Stimulated activated CD4-positive, alpha-beta T cell treated with anti-CD3 and anti-CD28 coated beads, Interleukin-4, amount 100 ng/mL, for 4 hours (primary cell): Measurements from ENCODE around the gene BLACAT1.
"Not testable (repeated sequence)": the region's sequence is repeated elsewhere in the genome, so short reads cannot be mapped to it uniquely, and the experiment has no call there.

ENCODE experiments used
- DNase-seq, 2 experiments: peaks; one replicate each; pipeline ENCODE4 v3.0.0-alpha.2; 2020

BLACAT1 gene

DNA sequence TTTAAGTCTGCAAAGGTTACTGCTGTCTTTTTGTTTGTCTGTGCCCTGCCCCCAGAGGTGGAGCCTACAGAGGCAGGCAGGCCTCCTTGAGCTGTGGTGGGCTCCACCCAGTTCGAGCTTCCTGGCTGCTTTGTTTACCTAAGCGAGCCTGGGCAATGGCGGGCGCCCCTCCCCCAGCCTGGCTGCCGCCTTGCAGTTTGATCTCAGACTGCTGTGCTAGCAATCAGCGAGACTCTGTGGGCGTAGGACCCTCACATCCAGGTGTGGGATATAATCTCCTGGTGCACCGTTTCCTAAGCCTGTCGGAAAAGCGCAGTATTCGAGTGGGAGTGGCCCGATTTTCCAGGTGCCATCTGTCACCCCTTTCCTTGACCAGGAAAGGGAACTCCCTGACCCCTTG, 49.6 kb downstream of the BLACAT1 start:
- not testable (repeated sequence) for DNase-seq
